K562 (cell line): Measurements from ENCODE around the gene LRRC25.

Experiments used
- ARNT ChIP-seq, 2 experiments: fragments of 450-650 bp; IDR thresholded peaks; 2 replicates each; pipeline ENCODE4 v1.6.1; 2016; ENCODE audit warnings: mild to moderate bottlenecking in 1 of 2
- MCM3 ChIP-seq: fragments of 450-650 bp; IDR thresholded peaks from 2 replicates; pipeline ENCODE4 v1.6.1; 2016
- POU5F1 ChIP-seq: fragments of 150-350 bp; IDR thresholded peaks from 2 replicates; pipeline ENCODE4 v1.6.1; 2014; ENCODE audit warnings: borderline replicate concordance, low read length, low read depth, mild to moderate bottlenecking; ENCODE audit not compliant: partially characterized antibody
- TF ChIP-seq, protein P1 (sequence below), 3 experiments: IDR thresholded peaks in 2 of 3; conservative IDR thresholded peaks in 1 of 3; 2 replicates each; pipeline ENCODE4 v1.5.1; 2011 to 2012; ENCODE audit warnings: low read length in 3 of 3, mild to moderate bottlenecking in 3 of 3, control low read depth in 2 of 3, improper control_type of control experiment in 1 of 3, inconsistent platforms in 1 of 3, low read depth in 1 of 3, mixed read lengths in 1 of 3, moderate library complexity in 1 of 3; ENCODE audit not compliant: insufficient read depth in 2 of 3

DNA sequence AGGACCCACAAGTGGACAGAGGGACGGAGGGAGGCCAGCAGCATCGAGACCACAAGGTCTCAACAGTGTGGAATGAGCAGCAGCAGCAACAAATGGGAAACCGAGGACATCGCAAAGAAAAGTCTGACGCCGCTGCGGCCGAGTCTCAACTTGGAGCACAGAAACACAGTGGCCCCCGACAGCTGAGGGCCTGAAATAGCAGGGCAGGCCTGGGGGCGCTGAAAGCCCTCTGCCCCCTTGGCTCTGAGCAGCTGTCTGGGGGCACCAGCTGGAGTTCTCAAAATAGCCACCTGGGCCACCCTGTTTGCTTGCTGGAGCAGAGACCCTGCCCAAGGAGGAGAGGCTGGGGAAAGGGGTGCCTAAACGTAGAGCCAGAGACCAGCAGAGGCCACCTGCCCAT lies 46.4 kb upstream of the LRRC25 start:
- no peak for TF ChIP-seq ARNT (IDR thresholded peaks at IDR 0.05)
- TF ChIP-seq, protein P1, sequence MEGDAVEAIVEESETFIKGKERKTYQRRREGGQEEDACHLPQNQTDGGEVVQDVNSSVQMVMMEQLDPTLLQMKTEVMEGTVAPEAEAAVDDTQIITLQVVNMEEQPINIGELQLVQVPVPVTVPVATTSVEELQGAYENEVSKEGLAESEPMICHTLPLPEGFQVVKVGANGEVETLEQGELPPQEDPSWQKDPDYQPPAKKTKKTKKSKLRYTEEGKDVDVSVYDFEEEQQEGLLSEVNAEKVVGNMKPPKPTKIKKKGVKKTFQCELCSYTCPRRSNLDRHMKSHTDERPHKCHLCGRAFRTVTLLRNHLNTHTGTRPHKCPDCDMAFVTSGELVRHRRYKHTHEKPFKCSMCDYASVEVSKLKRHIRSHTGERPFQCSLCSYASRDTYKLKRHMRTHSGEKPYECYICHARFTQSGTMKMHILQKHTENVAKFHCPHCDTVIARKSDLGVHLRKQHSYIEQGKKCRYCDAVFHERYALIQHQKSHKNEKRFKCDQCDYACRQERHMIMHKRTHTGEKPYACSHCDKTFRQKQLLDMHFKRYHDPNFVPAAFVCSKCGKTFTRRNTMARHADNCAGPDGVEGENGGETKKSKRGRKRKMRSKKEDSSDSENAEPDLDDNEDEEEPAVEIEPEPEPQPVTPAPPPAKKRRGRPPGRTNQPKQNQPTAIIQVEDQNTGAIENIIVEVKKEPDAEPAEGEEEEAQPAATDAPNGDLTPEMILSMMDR (IDR thresholded peaks at IDR 0.05 in 2 of 3, conservative IDR thresholded peaks at IDR 0.05 in 1 of 3; ENCODE audit: insufficient read depth in 2 of 3, low read depth in 1 of 3, low read length in 3 of 3), result no peak
- no peak for TF ChIP-seq MCM3
- no peak for TF ChIP-seq POU5F1
